Measurements from ENCODE around the gene ATP8B4.

GRCh38 chr15:50140983-50141382 is 21.9 kb upstream of the ATP8B4 start:
- TF ChIP-seq, protein P1, sequence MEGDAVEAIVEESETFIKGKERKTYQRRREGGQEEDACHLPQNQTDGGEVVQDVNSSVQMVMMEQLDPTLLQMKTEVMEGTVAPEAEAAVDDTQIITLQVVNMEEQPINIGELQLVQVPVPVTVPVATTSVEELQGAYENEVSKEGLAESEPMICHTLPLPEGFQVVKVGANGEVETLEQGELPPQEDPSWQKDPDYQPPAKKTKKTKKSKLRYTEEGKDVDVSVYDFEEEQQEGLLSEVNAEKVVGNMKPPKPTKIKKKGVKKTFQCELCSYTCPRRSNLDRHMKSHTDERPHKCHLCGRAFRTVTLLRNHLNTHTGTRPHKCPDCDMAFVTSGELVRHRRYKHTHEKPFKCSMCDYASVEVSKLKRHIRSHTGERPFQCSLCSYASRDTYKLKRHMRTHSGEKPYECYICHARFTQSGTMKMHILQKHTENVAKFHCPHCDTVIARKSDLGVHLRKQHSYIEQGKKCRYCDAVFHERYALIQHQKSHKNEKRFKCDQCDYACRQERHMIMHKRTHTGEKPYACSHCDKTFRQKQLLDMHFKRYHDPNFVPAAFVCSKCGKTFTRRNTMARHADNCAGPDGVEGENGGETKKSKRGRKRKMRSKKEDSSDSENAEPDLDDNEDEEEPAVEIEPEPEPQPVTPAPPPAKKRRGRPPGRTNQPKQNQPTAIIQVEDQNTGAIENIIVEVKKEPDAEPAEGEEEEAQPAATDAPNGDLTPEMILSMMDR (optimal IDR thresholded peaks at IDR 0.05 in 1 of 3, IDR thresholded peaks at IDR 0.05 in 1 of 3, conservative IDR thresholded peaks at IDR 0.05 in 1 of 3; ENCODE audit: extremely low read depth in 1 of 3, insufficient read depth in 2 of 3, low read length in 3 of 3): no peak
- no peak for TF ChIP-seq EZH2 (IDR thresholded peaks at IDR 0.05; ENCODE audit: low read length)
